GM12874 (cell line): Measurements from ENCODE around the gene SFSWAP.

Source experiments
- CTCF ChIP-seq: IDR thresholded peaks from 2 replicates; pipeline ENCODE4 v1.5.1; 2011; ENCODE audit warnings: low read depth, mild to moderate bottlenecking, control low read depth, low read length, moderate library complexity; ENCODE audit not compliant: insufficient read depth

Gene SFSWAP

GRCh38 chr12:131684015-131684725, 26.7 kb upstream of the SFSWAP start:
- TF ChIP-seq CTCF = no peak

GRCh38 chr12:131687346-131688125, 23.4 kb upstream of the SFSWAP start:
- no peak for TF ChIP-seq CTCF

- no peak for TF ChIP-seq CTCF
Observed at GRCh38 chr12:131688131-131688844, 22.6 kb upstream of the SFSWAP start.

DNA sequence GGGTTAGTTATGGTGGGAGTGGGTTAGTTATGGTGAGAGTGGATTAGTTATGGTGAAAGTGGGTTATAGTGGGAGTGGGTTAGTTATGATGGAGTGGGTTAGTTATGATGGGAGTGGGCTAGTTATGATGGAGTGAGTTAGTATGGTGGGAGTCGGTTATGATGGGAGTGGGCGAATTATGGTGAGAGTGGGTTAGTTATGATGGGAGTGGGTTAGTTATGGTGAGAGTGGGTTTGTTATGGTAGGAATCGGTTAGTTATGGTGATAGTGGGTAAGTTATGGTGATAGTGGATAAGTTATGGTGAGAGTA, 22.1 kb upstream of the SFSWAP start:
- TF ChIP-seq CTCF = no peak

DNA sequence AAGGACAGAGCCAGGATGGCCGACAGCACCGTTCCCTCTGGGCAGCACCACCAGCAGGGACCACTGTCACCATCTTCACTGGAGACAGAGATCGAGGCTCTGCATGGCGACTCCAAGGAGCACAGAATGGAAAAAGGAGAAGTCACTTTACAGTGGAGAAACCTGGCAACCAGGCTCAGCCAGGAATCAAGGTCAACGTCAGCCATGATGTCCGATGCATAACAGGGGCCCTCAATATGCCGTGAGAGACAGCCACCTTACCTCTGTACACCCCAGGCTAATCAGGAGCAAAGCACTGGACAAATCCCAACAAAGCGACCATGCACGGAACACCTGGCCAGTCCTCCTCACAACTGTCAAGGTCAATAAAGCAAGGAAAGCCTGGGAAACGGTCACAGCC, 20.6 kb upstream of the SFSWAP start:
- no peak for TF ChIP-seq CTCF

GRCh38 chr12:131692431-131692830, 18.5 kb upstream of the SFSWAP start:
- no peak for TF ChIP-seq CTCF

DNA sequence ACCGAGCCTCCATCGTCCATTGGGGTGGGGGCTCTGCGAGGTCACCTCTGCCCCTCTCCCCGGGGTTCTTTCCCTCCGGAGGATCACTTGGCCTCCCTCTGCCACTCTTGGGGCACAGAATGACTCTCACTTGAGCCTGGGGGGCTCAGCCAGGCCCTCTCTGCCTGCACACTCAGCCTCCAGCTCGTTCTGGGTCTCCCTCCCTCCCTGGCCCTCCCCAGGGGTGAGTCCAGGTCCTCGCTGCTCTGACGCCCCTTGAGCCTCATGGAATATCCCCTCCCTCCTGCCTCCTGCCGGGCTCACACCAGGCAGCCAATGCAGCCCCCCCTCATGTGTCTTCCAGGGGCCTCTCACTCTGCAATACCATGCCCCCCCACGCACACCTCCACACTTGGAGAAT, 17.7 kb upstream of the SFSWAP start:
- TF ChIP-seq CTCF = no peak
